SK-N-SH (cell line): ENCODE data around the gene SLC24A4.

Experiments
- CTCF ChIP-seq: fragments of 200-600 bp; sonication (generic); IDR thresholded peaks from 2 replicates; pipeline ENCODE4 v1.6.1; 2017; ENCODE audit warnings: antibody characterized with exemption, mild to moderate bottlenecking, moderate library complexity
- POLR2AphosphoS5 ChIP-seq: IDR thresholded peaks from 2 replicates; pipeline ENCODE4 v1.6.1; 2012; ENCODE audit warnings: low read depth, low read length
- TAF1 ChIP-seq: IDR thresholded peaks from 2 replicates; pipeline ENCODE4 v1.6.1; 2012; ENCODE audit warnings: low read depth, mild to moderate bottlenecking, low read length, moderate library complexity, borderline replicate concordance

DNA sequence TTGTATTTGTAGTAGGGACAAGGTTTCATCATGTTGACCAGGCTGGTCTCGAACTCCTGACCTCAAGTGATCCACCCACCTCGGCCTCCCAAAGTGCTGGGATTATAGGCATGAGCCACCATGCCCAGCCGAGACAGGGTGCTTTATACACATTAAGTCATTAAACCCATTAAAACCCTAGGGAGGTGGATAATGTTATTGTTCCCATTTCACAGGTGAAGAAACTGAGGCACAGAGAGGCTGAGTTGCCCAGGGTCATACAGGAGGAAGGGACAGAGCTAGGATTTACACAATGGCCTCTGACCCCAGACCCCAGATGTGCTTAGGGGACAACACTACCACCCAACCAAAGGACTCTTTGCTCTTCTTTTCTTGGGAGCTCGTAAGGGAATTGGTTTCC, 139.6 kb downstream of the SLC24A4 start:
- TF ChIP-seq POLR2AphosphoS5 (no peak), CTCF (no peak), TAF1 (no peak)
